ENCODE data around the gene CSNK2A3. TPM values are rescaled to one million over a fixed set of nuclear protein-coding genes. Genes with fewer than 3 reads are reported as not detected.
A peak's percentile ranks its signal among the peaks of the same experiment; 100 is the strongest.

The CSNK2A3 gene
- total RNA-seq, 1 donor from 2014 or later: 1.2 TPM

GRCh38 chr11:11380883-11381282, 27.8 kb upstream of the CSNK2A3 start:
- no peak overlapping the region for H3K4me3 ChIP-seq
- no peak overlapping the region for H3K27ac ChIP-seq
- no peaks in the 10 kb centered on the region for H3K9me3 ChIP-seq
- no peaks in the 10 kb centered on the region for H3K27me3 ChIP-seq
- DNase-seq (ENCODE audit: extremely low spot score in 2 of 2): peak in 1 of 2 donors; percentile 72
- no peaks in the 10 kb centered on the region for H3K36me3 ChIP-seq
- no peaks in the 10 kb centered on the region for H3K4me1 ChIP-seq
- intact Hi-C loops (cut with DNase I): no loop called here
- TF ChIP-seq POLR2AphosphoS5 (IDR thresholded peaks at IDR 0.05; ENCODE audit: insufficient read depth in 1 of 2, low read depth in 1 of 2): no peak
- no peak for TF ChIP-seq CTCF (IDR thresholded peaks at IDR 0.05)
- TF ChIP-seq POLR2A (IDR thresholded peaks at IDR 0.05): no peak

- H3K27me3 ChIP-seq: no peaks in the 10 kb centered on the region
Measured at GRCh38 chr11:11380340-11380739, 27.3 kb upstream of the CSNK2A3 start.

GRCh38 chr11:11379661-11380060, 26.6 kb upstream of the CSNK2A3 start:
- Histone ChIP-seq H3K36me3 (no peaks in the 10 kb centered on the region), H3K9me3 (no peaks in the 10 kb centered on the region), H3K27ac (no peak overlapping the region), H3K4me3 (no peak overlapping the region), H3K27me3 (no peaks in the 10 kb centered on the region), H3K4me1 (no peaks in the 10 kb centered on the region)
- peak in 1 of 2 donors; percentile 84 for DNase-seq (ENCODE audit: extremely low spot score in 2 of 2)
- no peak for TF ChIP-seq POLR2AphosphoS5 (IDR thresholded peaks at IDR 0.05; ENCODE audit: insufficient read depth in 1 of 2, low read depth in 1 of 2)
- TF ChIP-seq POLR2A (IDR thresholded peaks at IDR 0.05): no peak
- no peak for TF ChIP-seq CTCF (IDR thresholded peaks at IDR 0.05)
- intact Hi-C loops (cut with DNase I): no loop called here

More at GRCh38 chr11:11380340-11380739, 27.3 kb upstream of the CSNK2A3 start:
- Histone ChIP-seq H3K4me1 (no peaks in the 10 kb centered on the region), H3K9me3 (no peaks in the 10 kb centered on the region), H3K4me3 (no peak overlapping the region), H3K36me3 (no peaks in the 10 kb centered on the region), H3K27ac (no peak overlapping the region)
- intact Hi-C loops (cut with DNase I): no loop called here
- no peak for DNase-seq (ENCODE audit: extremely low spot score in 2 of 2)
- TF ChIP-seq CTCF (IDR thresholded peaks at IDR 0.05): no peak
- TF ChIP-seq POLR2A (IDR thresholded peaks at IDR 0.05): no peak
- no peak for TF ChIP-seq POLR2AphosphoS5 (IDR thresholded peaks at IDR 0.05; ENCODE audit: insufficient read depth in 1 of 2, low read depth in 1 of 2)

- intact Hi-C loops (cut with DNase I): no loop called here
- H3K27me3 ChIP-seq: no peaks in the 10 kb centered on the region
- H3K4me3 ChIP-seq: no peak overlapping the region
- peak in 1 of 2 donors; percentile 64 for DNase-seq (ENCODE audit: extremely low spot score in 2 of 2)
- no peaks in the 10 kb centered on the region for H3K9me3 ChIP-seq
- H3K27ac ChIP-seq: no peak overlapping the region
- H3K36me3 ChIP-seq: no peaks in the 10 kb centered on the region
- TF ChIP-seq POLR2AphosphoS5 (IDR thresholded peaks at IDR 0.05; ENCODE audit: insufficient read depth in 1 of 2, low read depth in 1 of 2) (no peak), CTCF (IDR thresholded peaks at IDR 0.05) (no peak), POLR2A (IDR thresholded peaks at IDR 0.05) (no peak)
- H3K4me1 ChIP-seq: no peaks in the 10 kb centered on the region
Measured at GRCh38 chr11:11378184-11378940, 25.3 kb upstream of the CSNK2A3 start.
